Measurements from ENCODE around the gene OXT.

OXT gene

GRCh38 chr20:3100480-3100879, 29.1 kb downstream of the OXT start:
- no peak for TF ChIP-seq POLR2AphosphoS5 (IDR thresholded peaks at IDR 0.05; ENCODE audit: low read depth, low read length)

- TF ChIP-seq SIN3A (IDR thresholded peaks at IDR 0.05; ENCODE audit: borderline replicate concordance, insufficient read depth, low read length) = no peak
- no peak for TF ChIP-seq TAF1 (IDR thresholded peaks at IDR 0.05; ENCODE audit: borderline replicate concordance, insufficient read depth, low read length)
- TF ChIP-seq FOXP2 (optimal IDR thresholded peaks at IDR 0.05; ENCODE audit: borderline replicate concordance, extremely low read depth, extremely low read length, insufficient read depth) = no peak
- no peak for TF ChIP-seq POLR2AphosphoS5 (IDR thresholded peaks at IDR 0.05; ENCODE audit: low read depth, low read length)
- TF ChIP-seq REST (IDR thresholded peaks at IDR 0.05; ENCODE audit: insufficient read depth in 1 of 2, low read depth in 2 of 2, low read length in 2 of 2) = no peak
Observed at GRCh38 chr20:3101251-3101650, 29.8 kb downstream of the OXT start.

- TF ChIP-seq SIN3A (IDR thresholded peaks at IDR 0.05; ENCODE audit: borderline replicate concordance, insufficient read depth, low read length) = no peak
- no peak for TF ChIP-seq REST (IDR thresholded peaks at IDR 0.05; ENCODE audit: insufficient read depth in 1 of 2, low read depth in 2 of 2, low read length in 2 of 2)
- TF ChIP-seq FOXP2 (optimal IDR thresholded peaks at IDR 0.05; ENCODE audit: borderline replicate concordance, extremely low read depth, extremely low read length, insufficient read depth) = no peak
- no peak for TF ChIP-seq POLR2AphosphoS5 (IDR thresholded peaks at IDR 0.05; ENCODE audit: low read depth, low read length)
- no peak for TF ChIP-seq TAF1 (IDR thresholded peaks at IDR 0.05; ENCODE audit: borderline replicate concordance, insufficient read depth, low read length)
Observed at GRCh38 chr20:3101737-3102574, 30.5 kb downstream of the OXT start.

GRCh38 chr20:3102575-3103368, 31.4 kb downstream of the OXT start:
- TF ChIP-seq TAF1 (IDR thresholded peaks at IDR 0.05; ENCODE audit: borderline replicate concordance, insufficient read depth, low read length) (no peak), POLR2AphosphoS5 (IDR thresholded peaks at IDR 0.05; ENCODE audit: low read depth, low read length) (no peak), FOXP2 (optimal IDR thresholded peaks at IDR 0.05; ENCODE audit: borderline replicate concordance, extremely low read depth, extremely low read length, insufficient read depth) (no peak), REST (IDR thresholded peaks at IDR 0.05; ENCODE audit: insufficient read depth in 1 of 2, low read depth in 2 of 2, low read length in 2 of 2) (no peak), SIN3A (IDR thresholded peaks at IDR 0.05; ENCODE audit: borderline replicate concordance, insufficient read depth, low read length) (no peak)

- TF ChIP-seq FOXP2 (optimal IDR thresholded peaks at IDR 0.05; ENCODE audit: borderline replicate concordance, extremely low read depth, extremely low read length, insufficient read depth) (no peak), REST (IDR thresholded peaks at IDR 0.05; ENCODE audit: insufficient read depth in 1 of 2, low read depth in 2 of 2, low read length in 2 of 2) (no peak), TAF1 (IDR thresholded peaks at IDR 0.05; ENCODE audit: borderline replicate concordance, insufficient read depth, low read length) (no peak), POLR2AphosphoS5 (IDR thresholded peaks at IDR 0.05; ENCODE audit: low read depth, low read length) (no peak), SIN3A (IDR thresholded peaks at IDR 0.05; ENCODE audit: borderline replicate concordance, insufficient read depth, low read length) (no peak)
Observed at GRCh38 chr20:3103369-3104032, 32.1 kb downstream of the OXT start.

Data from PFSK-1 (cell line).